NCI-H2081 treated with DMSO at 0.1 percent for 48 hours (cell line): ENCODE data around the gene TNS1.
"Not testable (repeated sequence)": the region's sequence is repeated elsewhere in the genome, so short reads cannot be mapped to it uniquely, and the experiment has no call there.

Experiments used
- DNase-seq: peaks from one replicate; lab custom pipeline; 2025; lab: John Stamatoyannopoulos, UW

The TNS1 gene

GRCh38 chr2:218029366-218030360 lies 26.9 kb upstream of the TNS1 start:
- DNase-seq = no peak

DNA sequence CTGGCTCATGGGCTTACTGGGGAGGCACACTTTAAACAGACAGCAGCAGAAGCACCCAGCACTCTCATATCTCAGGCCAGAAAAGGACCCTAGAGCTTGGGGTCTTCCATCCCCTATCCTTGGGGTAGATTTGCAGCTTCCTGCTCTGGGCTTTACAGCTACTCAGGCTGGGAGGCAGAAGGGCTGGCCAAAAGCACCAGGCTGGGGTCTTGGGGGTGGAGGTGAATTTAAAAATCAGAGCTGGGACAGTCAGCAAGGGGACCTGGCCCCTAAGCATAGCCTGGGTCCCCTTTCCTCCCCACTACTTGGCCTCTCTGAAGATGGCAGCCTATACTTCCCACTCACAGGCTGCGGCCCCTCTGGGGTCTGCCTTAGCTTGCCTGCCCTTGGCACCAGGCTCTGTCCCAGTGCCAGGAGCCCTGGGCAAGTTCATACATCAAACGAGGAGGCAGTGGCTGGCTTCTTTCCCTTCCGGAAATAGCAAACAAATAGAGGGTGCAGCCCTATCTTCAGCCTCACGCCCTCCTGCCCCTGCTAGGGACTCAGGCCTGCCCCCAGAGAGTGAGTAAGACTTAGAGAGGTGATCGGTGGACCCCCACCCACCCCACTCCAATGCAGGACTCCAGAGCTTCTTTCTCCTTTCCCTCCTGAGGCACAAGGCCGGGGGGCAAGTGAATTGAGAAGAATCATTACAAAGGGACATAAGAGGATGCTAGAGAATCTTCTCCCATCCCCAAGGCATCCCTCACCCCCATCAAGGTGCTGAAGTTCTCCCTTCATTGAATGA lies 26.0 kb upstream of the TNS1 start:
- DNase-seq = no peak

GRCh38 chr2:218028189-218028495 lies 25.3 kb upstream of the TNS1 start:
- no peak for DNase-seq

DNA sequence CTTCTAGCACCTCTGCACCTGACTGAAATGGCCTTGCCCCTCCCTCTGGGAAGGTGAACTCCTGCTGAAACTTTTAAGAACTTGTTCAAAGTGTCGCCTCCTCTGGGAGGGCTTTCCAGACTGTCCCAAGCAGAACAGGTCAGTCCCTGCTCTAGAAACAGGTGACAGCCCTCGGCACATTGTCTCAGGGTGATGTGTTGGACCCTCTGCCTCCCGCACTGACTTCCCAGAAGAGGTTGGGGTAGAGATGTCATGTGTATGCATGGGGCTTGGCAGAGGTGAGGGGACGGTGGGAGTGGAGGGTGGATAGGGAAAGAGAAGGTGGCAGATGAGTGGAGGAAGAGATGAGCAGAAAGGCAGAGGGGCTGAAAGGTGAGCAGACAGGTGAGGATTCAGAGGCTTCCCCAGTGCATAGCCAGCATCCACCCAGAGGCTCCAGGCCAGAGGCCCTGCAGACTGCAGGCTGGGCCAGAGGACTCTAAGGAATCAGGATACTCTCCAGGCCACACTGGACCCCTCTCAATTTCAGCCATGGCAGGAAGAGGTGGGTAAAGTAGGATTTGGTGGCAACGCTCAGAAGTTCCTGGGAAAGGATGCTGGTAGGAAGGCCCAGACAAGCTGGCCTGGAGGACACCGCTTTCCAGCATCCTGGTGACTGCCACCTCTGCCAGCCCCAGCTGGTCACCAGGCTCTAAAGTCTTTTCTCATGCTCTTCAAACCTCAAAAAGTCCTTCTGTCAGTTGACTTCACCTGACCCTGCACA lies 24.8 kb upstream of the TNS1 start:
- DNase-seq = no peak

GRCh38 chr2:218026676-218027425 lies 24.1 kb upstream of the TNS1 start:
- no peak for DNase-seq

- DNase-seq = no peak
These were observed 23.4 kb upstream of the TNS1 start for GRCh38 chr2:218026244-218026643.

DNA sequence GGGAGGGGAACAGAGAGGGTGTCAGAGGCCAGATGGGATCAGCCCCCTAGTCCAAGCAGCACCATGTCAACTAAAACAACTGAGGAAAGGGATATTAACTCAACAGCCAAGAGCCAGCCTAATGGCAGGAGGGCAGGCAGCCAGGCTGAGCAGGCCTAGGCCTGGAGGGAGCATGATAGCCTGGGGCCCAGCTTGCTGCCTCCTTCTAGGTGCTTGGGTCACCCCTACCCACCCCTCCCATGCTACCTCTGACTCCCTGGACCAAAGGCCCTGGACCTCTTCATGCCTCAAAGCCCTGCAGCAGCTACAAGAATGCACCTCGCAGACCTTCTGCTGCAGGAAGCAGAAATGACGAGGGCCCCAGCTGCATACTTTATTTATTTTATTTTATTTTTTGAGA lies 22.1 kb upstream of the TNS1 start:
- DNase-seq = no peak

- DNase-seq = no peak
These were observed 21.5 kb upstream of the TNS1 start for GRCh38 chr2:218024336-218024735.

DNA sequence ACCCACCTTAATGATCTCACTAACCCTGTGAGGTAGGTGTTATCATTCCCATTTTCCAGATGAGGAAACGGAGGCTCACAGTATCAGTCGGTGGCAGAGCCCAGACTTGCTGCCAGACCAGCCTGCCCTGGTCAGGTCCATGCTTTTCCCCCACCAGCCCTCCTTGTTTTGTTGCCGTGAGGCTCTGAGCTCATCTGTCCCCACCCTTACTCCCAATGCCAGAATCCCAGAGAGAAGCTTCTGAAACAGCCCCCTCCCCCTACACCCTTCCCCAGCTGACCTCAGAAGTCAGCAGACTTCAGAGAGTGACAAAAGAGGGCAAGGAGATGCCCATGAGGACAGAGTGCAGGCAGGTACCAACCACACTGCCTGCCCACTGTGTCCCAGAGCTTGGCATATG lies 20.8 kb upstream of the TNS1 start:
- no peak for DNase-seq

DNA sequence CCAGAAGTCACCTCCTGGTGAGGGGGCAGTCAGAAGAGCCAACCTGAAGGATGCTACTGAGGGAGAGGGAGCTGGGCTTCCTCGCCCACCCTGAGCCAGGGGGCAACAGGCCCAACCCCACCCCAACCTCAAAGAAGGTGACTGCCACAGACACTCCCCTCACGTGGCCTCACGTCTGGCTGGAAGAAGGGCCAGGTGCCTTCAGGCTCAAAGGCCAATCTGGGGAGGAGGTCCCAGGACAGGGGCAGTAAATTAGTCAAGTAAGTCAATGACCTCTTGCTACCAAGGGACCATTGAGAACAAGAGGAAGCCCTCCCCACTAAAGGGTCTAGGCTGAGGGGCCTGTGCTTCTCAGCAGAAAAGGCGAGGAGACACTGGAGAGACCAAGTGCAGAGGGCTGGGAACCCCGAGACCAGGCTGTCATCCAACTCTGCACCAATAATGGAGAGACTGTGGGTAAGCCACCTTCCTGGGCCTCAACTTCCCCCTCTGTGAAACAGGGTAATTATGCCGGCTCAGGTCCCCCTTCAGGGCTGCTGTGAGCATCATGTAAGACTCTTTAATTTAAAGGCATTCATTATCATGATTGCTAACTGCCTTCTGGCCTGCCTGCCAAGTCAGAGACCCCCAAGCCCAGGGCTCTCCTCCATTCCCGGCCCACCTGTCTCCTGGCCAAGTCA lies 20.2 kb upstream of the TNS1 start:
- no peak for DNase-seq

GRCh38 chr2:218022131-218022850 lies 19.5 kb upstream of the TNS1 start:
- DNase-seq = no peak

DNA sequence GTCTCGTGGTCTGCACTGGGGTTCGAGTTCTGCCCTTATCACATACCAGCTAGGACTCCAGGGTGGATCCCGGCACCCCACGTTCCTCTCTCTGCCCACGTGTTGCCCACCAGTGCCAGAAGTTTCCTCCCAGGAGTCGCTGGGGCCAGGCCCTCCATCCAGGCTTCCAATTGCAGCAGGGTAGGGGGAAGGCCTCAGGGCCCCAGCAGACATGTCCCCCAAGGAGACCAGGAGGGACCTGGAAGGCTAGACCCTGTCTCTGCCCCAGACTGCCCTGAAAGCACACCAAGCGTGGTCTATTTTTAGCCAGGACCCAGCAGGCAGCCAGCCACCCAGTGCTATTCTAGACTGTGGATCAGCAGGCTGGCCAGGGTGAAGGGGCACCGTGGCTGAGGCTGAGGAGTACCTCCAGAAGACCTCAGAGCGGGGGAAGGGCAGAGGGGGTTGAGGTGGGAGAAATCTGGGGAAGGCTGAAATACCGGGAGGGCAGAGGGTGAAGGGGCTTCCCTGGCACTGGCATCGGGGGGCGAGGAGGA lies 18.8 kb upstream of the TNS1 start:
- DNase-seq = no peak

GRCh38 chr2:218020966-218021535 lies 18.3 kb upstream of the TNS1 start:
- no peak for DNase-seq

- DNase-seq = no peak
These were observed 17.5 kb upstream of the TNS1 start for GRCh38 chr2:218020281-218020680.

- no peak for DNase-seq
These were observed 16.7 kb upstream of the TNS1 start for GRCh38 chr2:218019411-218020060.

- DNase-seq = not testable (repeated sequence)
These were observed 16.0 kb upstream of the TNS1 start for GRCh38 chr2:218018842-218019125.

DNA sequence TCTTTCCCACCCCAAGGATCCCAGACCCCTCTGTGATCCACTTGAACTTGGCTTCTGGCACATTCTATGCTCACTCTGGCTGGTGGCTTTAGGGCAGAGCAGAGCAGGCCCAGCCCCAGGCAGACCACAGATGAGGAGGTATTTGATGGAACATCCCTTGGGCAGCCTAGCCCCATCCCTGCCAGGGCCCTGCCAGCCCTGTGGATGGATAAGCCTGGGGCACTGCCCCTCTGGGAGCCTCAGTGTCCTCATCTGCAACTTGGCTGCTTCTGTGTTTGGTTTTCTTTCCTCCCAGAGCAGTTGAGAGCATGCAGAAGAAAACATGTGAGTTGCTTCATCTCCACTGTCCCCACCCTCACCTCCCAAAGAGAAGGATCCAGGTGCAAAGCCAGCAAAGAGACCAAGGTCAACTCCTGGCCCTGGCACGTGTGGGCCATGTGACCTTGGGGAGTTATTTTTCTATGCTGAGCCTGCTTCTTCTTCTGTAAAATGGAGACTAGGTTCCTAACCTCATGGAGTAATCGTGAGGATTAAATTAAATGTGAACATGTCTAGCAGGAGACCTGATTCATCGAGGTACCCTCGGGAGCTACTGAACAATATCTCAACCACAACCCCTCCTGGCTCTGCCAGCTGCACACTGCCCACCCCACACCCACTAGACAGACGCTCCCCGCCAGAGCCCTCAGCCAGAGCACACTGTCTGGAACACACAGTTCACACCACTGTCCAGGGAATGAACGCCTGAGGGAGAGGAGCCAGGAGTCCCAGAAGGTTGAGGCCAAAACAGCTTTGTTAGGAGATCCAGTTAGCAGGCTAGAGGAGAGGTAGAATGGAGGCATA lies 14.6 kb upstream of the TNS1 start:
- no peak for DNase-seq

GRCh38 chr2:218016810-218017209 lies 14.0 kb upstream of the TNS1 start:
- no peak for DNase-seq
